ENCODE results near the gene IL1RAPL1. TPM values are rescaled to one million over a fixed set of nuclear protein-coding genes. Genes with fewer than 3 reads are reported as not detected.

Gene IL1RAPL1
- total and polyA plus RNA-seq, 2 experiments from 2014 or later, result 0.18 to 0.49 TPM

DNA sequence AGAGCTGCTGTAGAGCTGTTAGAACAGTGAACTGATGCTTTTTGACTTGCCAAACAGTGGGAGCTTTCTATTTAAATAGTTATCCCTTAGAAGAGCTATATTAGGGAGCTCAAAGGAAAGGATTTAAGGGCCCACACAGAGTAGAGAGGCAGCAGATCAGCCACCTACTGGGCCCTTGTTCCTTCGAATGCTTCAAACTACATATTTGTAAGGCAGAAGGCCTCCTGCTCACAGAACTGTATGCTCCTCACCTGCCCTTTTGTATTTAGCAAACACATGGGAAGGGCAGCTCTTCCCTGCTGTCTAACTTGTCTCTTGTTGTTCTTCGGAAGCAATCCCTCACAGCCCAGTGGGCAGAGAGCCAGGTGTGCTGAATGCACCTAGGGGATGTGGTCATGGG, 38.0 kb downstream of the IL1RAPL1 start:
- Mint-ChIP-seq H3K27me3 (ENCODE audit: insufficient read depth, low read depth, poor library complexity) (peaks cover 34% of the 10 kb centered on the region), H3K36me3 (ENCODE audit: low read depth) (no peaks in the 10 kb centered on the region), H3K9me3 (no peaks in the 10 kb centered on the region), H3K27ac (no peak overlapping the region), H3K4me3 (no peak overlapping the region), H3K4me1 (peaks cover 28% of the 10 kb centered on the region)
- TF ChIP-seq EZH2 (IDR thresholded peaks at IDR 0.05; ENCODE audit: low read depth, unreplicated experiment), result no peak
- TF ChIP-seq, protein P1, sequence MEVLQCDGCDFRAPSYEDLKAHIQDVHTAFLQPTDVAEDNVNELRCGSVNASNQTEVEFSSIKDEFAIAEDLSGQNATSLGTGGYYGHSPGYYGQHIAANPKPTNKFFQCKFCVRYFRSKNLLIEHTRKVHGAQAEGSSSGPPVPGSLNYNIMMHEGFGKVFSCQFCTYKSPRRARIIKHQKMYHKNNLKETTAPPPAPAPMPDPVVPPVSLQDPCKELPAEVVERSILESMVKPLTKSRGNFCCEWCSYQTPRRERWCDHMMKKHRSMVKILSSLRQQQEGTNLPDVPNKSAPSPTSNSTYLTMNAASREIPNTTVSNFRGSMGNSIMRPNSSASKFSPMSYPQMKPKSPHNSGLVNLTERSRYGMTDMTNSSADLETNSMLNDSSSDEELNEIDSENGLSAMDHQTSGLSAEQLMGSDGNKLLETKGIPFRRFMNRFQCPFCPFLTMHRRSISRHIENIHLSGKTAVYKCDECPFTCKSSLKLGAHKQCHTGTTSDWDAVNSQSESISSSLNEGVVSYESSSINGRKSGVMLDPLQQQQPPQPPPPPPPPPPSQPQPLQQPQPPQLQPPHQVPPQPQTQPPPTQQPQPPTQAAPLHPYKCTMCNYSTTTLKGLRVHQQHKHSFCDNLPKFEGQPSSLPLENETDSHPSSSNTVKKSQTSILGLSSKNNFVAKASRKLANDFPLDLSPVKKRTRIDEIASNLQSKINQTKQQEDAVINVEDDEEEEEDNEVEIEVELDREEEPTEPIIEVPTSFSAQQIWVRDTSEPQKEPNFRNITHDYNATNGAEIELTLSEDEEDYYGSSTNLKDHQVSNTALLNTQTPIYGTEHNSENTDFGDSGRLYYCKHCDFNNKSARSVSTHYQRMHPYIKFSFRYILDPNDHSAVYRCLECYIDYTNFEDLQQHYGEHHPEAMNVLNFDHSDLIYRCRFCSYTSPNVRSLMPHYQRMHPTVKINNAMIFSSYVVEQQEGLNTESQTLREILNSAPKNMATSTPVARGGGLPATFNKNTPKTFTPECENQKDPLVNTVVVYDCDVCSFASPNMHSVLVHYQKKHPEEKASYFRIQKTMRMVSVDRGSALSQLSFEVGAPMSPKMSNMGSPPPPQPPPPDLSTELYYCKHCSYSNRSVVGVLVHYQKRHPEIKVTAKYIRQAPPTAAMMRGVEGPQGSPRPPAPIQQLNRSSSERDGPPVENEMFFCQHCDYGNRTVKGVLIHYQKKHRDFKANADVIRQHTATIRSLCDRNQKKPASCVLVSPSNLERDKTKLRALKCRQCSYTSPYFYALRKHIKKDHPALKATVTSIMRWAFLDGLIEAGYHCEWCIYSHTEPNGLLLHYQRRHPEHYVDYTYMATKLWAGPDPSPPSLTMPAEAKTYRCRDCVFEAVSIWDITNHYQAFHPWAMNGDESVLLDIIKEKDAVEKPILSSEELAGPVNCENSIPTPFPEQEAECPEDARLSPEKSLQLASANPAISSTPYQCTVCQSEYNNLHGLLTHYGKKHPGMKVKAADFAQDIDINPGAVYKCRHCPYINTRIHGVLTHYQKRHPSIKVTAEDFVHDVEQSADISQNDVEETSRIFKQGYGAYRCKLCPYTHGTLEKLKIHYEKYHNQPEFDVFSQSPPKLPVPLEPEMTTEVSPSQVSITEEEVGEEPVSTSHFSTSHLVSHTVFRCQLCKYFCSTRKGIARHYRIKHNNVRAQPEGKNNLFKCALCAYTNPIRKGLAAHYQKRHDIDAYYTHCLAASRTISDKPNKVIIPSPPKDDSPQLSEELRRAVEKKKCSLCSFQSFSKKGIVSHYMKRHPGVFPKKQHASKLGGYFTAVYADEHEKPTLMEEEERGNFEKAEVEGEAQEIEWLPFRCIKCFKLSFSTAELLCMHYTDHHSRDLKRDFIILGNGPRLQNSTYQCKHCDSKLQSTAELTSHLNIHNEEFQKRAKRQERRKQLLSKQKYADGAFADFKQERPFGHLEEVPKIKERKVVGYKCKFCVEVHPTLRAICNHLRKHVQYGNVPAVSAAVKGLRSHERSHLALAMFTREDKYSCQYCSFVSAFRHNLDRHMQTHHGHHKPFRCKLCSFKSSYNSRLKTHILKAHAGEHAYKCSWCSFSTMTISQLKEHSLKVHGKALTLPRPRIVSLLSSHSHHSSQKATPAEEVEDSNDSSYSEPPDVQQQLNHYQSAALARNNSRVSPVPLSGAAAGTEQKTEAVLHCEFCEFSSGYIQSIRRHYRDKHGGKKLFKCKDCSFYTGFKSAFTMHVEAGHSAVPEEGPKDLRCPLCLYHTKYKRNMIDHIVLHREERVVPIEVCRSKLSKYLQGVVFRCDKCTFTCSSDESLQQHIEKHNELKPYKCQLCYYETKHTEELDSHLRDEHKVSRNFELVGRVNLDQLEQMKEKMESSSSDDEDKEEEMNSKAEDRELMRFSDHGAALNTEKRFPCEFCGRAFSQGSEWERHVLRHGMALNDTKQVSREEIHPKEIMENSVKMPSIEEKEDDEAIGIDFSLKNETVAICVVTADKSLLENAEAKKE (CRISPR knock-in tag; IDR thresholded peaks at IDR 0.05), result peak; percentile 13; the same call in 1 of the 2 replicates
- no peak for TF ChIP-seq CREB1 (CRISPR knock-in tag; IDR thresholded peaks at IDR 0.05; ENCODE audit: low read depth)
- no peaks in the 10 kb centered on the region for H3F3A ChIP-seq (replicated peaks; ENCODE audit: low read depth)
- peak; percentile 63 for DNase-seq (ENCODE audit: low spot score)
- no peaks in the 10 kb centered on the region for H3K79me2 ChIP-seq (replicated peaks; ENCODE audit: insufficient read depth)
- no peak overlapping the region for H3K27ac ChIP-seq (ENCODE audit: low read depth)
- no peak overlapping the region for H3K4me3 ChIP-seq
- ATAC-seq, result peak; percentile 100
- no peak overlapping the region for H2AFZ ChIP-seq
- H3K4me2 ChIP-seq, result no peak overlapping the region
- H3K4me1 ChIP-seq (ENCODE audit: insufficient read depth), result peaks cover 6% of the 10 kb centered on the region
- no peaks in the 10 kb centered on the region for H3K9me2 ChIP-seq (ENCODE audit: insufficient read depth)
- H3K36me3 ChIP-seq (ENCODE audit: insufficient read depth), result no peaks in the 10 kb centered on the region
- peaks cover 80% of the 10 kb centered on the region for H3K27me3 ChIP-seq (ENCODE audit: insufficient read depth)
- H4K20me1 ChIP-seq (replicated peaks; ENCODE audit: insufficient read depth), result no peaks in the 10 kb centered on the region

DNA sequence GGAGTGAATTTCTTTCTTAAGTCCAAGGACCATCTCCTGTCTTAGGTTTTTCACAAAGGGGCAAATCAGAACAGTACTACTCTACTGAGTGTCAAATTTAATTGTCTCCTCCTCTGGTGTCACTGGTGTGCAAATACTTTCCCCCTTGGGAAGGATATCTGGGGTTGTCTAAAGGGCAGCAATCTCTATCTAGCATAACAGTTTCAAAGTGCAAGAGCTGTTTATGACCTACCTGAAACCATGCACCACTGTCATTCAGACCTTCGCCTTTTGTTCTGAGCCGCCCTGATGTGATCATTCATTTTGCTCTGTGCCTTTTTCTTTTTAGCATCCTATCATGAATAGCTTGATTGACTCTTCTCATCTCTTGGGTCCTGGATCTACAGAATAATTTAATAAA, 39.3 kb downstream of the IL1RAPL1 start:
- Histone ChIP-seq H3K79me2 (replicated peaks; ENCODE audit: insufficient read depth) (no peaks in the 10 kb centered on the region), H2AFZ (no peak overlapping the region), H3K4me3 (no peak overlapping the region), H3K4me2 (no peak overlapping the region), H3K36me3 (ENCODE audit: insufficient read depth) (no peaks in the 10 kb centered on the region), H3K9me2 (ENCODE audit: insufficient read depth) (no peaks in the 10 kb centered on the region), H4K20me1 (replicated peaks; ENCODE audit: insufficient read depth) (no peaks in the 10 kb centered on the region), H3K27me3 (ENCODE audit: insufficient read depth) (peaks cover 73% of the 10 kb centered on the region), H3F3A (replicated peaks; ENCODE audit: low read depth) (no peaks in the 10 kb centered on the region), H3K27ac (ENCODE audit: low read depth) (no peak overlapping the region), H3K4me1 (ENCODE audit: insufficient read depth) (peaks cover 6% of the 10 kb centered on the region)
- no peaks in the 10 kb centered on the region for H3K9me3 Mint-ChIP-seq
- no peak for DNase-seq (ENCODE audit: low spot score)
- no peaks in the 10 kb centered on the region for H3K36me3 Mint-ChIP-seq (ENCODE audit: low read depth)
- H3K4me3 Mint-ChIP-seq, result no peak overlapping the region
- H3K27ac Mint-ChIP-seq, result no peak overlapping the region
- peaks cover 31% of the 10 kb centered on the region for H3K4me1 Mint-ChIP-seq
- peaks cover 34% of the 10 kb centered on the region for H3K27me3 Mint-ChIP-seq (ENCODE audit: insufficient read depth, low read depth, poor library complexity)
- ATAC-seq, result no peak
- TF ChIP-seq, protein P2, sequence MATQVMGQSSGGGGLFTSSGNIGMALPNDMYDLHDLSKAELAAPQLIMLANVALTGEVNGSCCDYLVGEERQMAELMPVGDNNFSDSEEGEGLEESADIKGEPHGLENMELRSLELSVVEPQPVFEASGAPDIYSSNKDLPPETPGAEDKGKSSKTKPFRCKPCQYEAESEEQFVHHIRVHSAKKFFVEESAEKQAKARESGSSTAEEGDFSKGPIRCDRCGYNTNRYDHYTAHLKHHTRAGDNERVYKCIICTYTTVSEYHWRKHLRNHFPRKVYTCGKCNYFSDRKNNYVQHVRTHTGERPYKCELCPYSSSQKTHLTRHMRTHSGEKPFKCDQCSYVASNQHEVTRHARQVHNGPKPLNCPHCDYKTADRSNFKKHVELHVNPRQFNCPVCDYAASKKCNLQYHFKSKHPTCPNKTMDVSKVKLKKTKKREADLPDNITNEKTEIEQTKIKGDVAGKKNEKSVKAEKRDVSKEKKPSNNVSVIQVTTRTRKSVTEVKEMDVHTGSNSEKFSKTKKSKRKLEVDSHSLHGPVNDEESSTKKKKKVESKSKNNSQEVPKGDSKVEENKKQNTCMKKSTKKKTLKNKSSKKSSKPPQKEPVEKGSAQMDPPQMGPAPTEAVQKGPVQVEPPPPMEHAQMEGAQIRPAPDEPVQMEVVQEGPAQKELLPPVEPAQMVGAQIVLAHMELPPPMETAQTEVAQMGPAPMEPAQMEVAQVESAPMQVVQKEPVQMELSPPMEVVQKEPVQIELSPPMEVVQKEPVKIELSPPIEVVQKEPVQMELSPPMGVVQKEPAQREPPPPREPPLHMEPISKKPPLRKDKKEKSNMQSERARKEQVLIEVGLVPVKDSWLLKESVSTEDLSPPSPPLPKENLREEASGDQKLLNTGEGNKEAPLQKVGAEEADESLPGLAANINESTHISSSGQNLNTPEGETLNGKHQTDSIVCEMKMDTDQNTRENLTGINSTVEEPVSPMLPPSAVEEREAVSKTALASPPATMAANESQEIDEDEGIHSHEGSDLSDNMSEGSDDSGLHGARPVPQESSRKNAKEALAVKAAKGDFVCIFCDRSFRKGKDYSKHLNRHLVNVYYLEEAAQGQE (IDR thresholded peaks at IDR 0.05; ENCODE audit: unreplicated experiment), result no peak
- TF ChIP-seq POLR2AphosphoS5 (IDR thresholded peaks at IDR 0.05; ENCODE audit: low read depth) (no peak), CREB1 (CRISPR knock-in tag; IDR thresholded peaks at IDR 0.05; ENCODE audit: low read depth) (no peak), ZNF114 (CRISPR knock-in tag; IDR thresholded peaks at IDR 0.05) (no peak), NANOG (IDR thresholded peaks at IDR 0.05; ENCODE audit: borderline replicate concordance) (no peak), ZNF331 (CRISPR knock-in tag; IDR thresholded peaks at IDR 0.05; ENCODE audit: low read depth) (no peak), EZH2 (IDR thresholded peaks at IDR 0.05; ENCODE audit: low read depth, unreplicated experiment) (no peak), EZH2phosphoT487 (IDR thresholded peaks at IDR 0.05; ENCODE audit: unreplicated experiment) (no peak)
- TF ChIP-seq, protein P3, sequence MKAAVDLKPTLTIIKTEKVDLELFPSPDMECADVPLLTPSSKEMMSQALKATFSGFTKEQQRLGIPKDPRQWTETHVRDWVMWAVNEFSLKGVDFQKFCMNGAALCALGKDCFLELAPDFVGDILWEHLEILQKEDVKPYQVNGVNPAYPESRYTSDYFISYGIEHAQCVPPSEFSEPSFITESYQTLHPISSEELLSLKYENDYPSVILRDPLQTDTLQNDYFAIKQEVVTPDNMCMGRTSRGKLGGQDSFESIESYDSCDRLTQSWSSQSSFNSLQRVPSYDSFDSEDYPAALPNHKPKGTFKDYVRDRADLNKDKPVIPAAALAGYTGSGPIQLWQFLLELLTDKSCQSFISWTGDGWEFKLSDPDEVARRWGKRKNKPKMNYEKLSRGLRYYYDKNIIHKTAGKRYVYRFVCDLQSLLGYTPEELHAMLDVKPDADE (IDR thresholded peaks at IDR 0.05), result no peak

Data from GM23338 (cell line).